Nephron progenitor cell (in vitro differentiated cells): ENCODE results near the gene PITPNB.
A peak's percentile ranks its signal among the peaks of the same experiment; 100 is the strongest.

Source experiments
- DNase-seq: peaks from one replicate; pipeline ENCODE4 v3.0.0; 2021
- H3K27ac Mint-ChIP-seq: 2 replicates; pipeline ENCODE4 v1.8.0; 2021; ENCODE audit warnings: mild to moderate bottlenecking, moderate library complexity, mixed read lengths
- H3K27me3 Mint-ChIP-seq: 2 replicates; pipeline ENCODE4 v1.8.0; 2021; ENCODE audit warnings: mild to moderate bottlenecking, low read depth, mixed read lengths; ENCODE audit not compliant: poor library complexity
- H3K36me3 Mint-ChIP-seq: 2 replicates; pipeline ENCODE4 v1.8.0; 2021; ENCODE audit warnings: low read depth, mixed read lengths
- H3K4me1 Mint-ChIP-seq: 2 replicates; pipeline ENCODE4 v1.8.0; 2021; ENCODE audit warnings: mixed read lengths
- H3K4me3 Mint-ChIP-seq: 2 replicates; pipeline ENCODE4 v1.8.0; 2021; ENCODE audit warnings: mild to moderate bottlenecking, moderate library complexity, mixed read lengths
- H3K9me3 Mint-ChIP-seq: 2 replicates; pipeline ENCODE4 v1.8.0; 2021; ENCODE audit warnings: mild to moderate bottlenecking, moderate library complexity, mixed read lengths
- TF ChIP-seq, protein P1 (sequence below): fragments of 200-600 bp; sonication (generic); IDR thresholded peaks from 2 replicates; pipeline ENCODE4 v1.5.0; 2021; ENCODE audit warnings: antibody characterized with exemption

The PITPNB gene

DNA sequence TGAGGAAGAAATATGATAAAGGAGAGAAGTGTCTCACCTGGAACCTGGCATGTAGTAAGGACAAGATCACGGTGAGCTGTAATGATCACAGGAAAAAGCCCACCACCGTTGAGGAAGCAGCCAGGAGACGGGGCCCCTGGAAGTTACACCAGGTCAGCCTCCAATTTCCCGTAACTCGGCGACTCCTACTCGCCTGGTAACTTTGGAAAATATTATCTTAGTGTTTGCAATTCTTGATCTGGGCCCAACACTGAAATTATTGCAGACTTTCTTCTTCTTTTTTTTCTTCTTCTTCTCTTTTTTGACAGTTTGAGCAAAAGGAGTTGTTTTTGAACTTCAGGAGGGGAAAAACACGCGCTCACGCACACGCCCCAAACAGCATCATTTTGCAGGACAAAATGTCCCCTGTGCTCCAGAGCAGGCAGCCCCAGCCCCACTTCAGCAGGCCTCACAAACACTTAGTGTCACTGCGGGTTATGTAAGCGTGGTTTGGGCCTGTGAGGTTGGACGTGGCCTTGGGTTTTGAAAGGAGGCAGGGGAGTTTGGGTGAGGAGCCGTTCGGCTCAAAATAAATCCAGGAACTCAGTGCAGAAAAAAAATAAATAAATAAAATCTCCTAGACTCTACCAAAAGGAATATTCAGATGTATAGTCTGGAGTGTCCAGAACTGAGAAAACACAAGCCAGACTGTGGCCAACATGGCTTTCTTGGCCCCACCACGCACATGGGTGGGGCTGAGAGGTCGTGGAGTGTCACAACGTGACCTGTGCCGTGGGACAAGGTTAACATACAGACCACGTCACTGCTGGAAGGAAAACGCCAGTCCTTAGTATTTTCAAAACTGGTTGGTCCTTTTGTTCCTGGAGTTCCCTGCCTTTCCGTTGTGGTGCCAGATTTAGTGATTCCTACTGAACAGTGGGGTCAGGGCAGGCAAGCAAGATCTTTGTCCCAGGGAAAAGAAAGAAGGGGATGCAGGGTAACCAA, 91.2 kb downstream of the PITPNB start:
- DNase-seq = no peak
- peaks cover 9% of the 10 kb centered on the region for H3K4me1 Mint-ChIP-seq
- no peaks in the 10 kb centered on the region for H3K36me3 Mint-ChIP-seq
- no peak overlapping the region for H3K4me3 Mint-ChIP-seq
- H3K27ac Mint-ChIP-seq = peak overlapping the region; percentile 73
- TF ChIP-seq, protein P1, sequence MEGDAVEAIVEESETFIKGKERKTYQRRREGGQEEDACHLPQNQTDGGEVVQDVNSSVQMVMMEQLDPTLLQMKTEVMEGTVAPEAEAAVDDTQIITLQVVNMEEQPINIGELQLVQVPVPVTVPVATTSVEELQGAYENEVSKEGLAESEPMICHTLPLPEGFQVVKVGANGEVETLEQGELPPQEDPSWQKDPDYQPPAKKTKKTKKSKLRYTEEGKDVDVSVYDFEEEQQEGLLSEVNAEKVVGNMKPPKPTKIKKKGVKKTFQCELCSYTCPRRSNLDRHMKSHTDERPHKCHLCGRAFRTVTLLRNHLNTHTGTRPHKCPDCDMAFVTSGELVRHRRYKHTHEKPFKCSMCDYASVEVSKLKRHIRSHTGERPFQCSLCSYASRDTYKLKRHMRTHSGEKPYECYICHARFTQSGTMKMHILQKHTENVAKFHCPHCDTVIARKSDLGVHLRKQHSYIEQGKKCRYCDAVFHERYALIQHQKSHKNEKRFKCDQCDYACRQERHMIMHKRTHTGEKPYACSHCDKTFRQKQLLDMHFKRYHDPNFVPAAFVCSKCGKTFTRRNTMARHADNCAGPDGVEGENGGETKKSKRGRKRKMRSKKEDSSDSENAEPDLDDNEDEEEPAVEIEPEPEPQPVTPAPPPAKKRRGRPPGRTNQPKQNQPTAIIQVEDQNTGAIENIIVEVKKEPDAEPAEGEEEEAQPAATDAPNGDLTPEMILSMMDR = no peak
- H3K27me3 Mint-ChIP-seq = peaks cover 31% of the 10 kb centered on the region
- H3K9me3 Mint-ChIP-seq = peaks cover 15% of the 10 kb centered on the region

DNA sequence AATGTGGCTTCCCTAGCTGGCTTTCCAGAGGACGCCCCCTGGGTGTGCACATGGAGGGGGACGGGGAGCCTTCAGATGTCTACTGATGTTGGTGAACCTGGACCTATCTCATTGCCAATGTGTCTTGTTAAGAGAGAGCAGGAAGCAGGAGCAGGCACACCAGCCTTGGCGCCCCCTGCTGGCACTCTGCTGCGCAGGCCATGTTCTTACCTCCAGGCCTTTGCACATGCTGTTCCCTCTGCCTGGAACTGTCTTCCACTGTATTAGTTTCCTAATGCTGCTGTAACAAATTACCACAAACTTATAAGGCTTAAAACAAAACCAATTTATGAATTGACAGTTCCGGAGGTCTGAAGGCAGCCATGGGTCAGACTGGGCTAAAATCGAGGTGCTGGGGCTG, 93.9 kb downstream of the PITPNB start:
- Mint-ChIP-seq H3K27me3 (peaks cover 18% of the 10 kb centered on the region), H3K36me3 (no peaks in the 10 kb centered on the region), H3K27ac (no peak overlapping the region), H3K4me1 (peaks cover 9% of the 10 kb centered on the region), H3K4me3 (no peak overlapping the region), H3K9me3 (peaks cover 19% of the 10 kb centered on the region)
- no peak for DNase-seq
- TF ChIP-seq, protein P1 = peak; percentile 31

- Mint-ChIP-seq H3K4me3 (no peak overlapping the region), H3K27me3 (peaks cover 18% of the 10 kb centered on the region), H3K27ac (no peak overlapping the region), H3K9me3 (peaks cover 19% of the 10 kb centered on the region), H3K36me3 (no peaks in the 10 kb centered on the region), H3K4me1 (peaks cover 9% of the 10 kb centered on the region)
- no peak for DNase-seq
- TF ChIP-seq, protein P1 = no peak
Observed at GRCh38 chr22:27823221-27823620, 95.8 kb downstream of the PITPNB start.

GRCh38 chr22:27820896-27821866, 97.9 kb downstream of the PITPNB start:
- Mint-ChIP-seq H3K27me3 (peaks cover 35% of the 10 kb centered on the region), H3K27ac (no peak overlapping the region), H3K36me3 (no peaks in the 10 kb centered on the region)

GRCh38 chr22:27816552-27816951, 102.5 kb downstream of the PITPNB start:
- no peaks in the 10 kb centered on the region for H3K9me3 Mint-ChIP-seq
- no peak for DNase-seq
- TF ChIP-seq, protein P1 = no peak
- H3K36me3 Mint-ChIP-seq = no peaks in the 10 kb centered on the region
- H3K4me1 Mint-ChIP-seq = peaks cover 2% of the 10 kb centered on the region
- peaks cover 55% of the 10 kb centered on the region for H3K27me3 Mint-ChIP-seq
- no peak overlapping the region for H3K4me3 Mint-ChIP-seq
- H3K27ac Mint-ChIP-seq = no peak overlapping the region

More at GRCh38 chr22:27820896-27821866, 97.9 kb downstream of the PITPNB start:
- TF ChIP-seq, protein P1 = no peak
- Mint-ChIP-seq H3K4me3 (no peak overlapping the region), H3K9me3 (peaks cover 19% of the 10 kb centered on the region), H3K4me1 (no peaks in the 10 kb centered on the region)
- DNase-seq = no peak
